Adrenal gland (tissue), 12 donors: ENCODE measurements around the gene ZBTB24. TPM values are rescaled to one million over a fixed set of nuclear protein-coding genes. Genes with fewer than 3 reads are reported as not detected.
A peak's percentile ranks its signal among the peaks of the same experiment; 100 is the strongest.

Experiments
- DNase-seq, 7 donors: peaks; one replicate each; pipeline ENCODE4 v3.0.0-alpha.2; 2019 to 2020
- H3K27ac ChIP-seq, 5 donors: fragments of 200-600 bp; sonication (generic) in 4 of 5; 1 replicate in 3 of 5; 2 replicates in 2 of 5; pipeline versions ENCODE4 v1.5.1 to v1.8.0; 2016 to 2020; ENCODE audit warnings: mild to moderate bottlenecking in 1 of 5
- H3K27me3 ChIP-seq: fragments of 200-600 bp; 2 replicates; pipeline ENCODE4 v1.8.0; 2021
- H3K36me3 ChIP-seq, 2 donors: fragments of 200-600 bp; replicated peaks in 1 of 2; 1 replicate in 1 of 2; 2 replicates in 1 of 2; pipeline versions ENCODE4 v1.5.1 to v1.8.0; 2018 to 2022
- H3K4me1 ChIP-seq, 2 donors: fragments of 200-600 bp; replicated peaks in 1 of 2; 1 replicate in 1 of 2; 2 replicates in 1 of 2; pipeline versions ENCODE4 v1.5.1 to v1.8.0; 2018 to 2021
- H3K4me3 ChIP-seq, 4 donors: fragments of 200-600 bp; sonication (generic) in 3 of 4; one replicate each; pipeline ENCODE4 v1.5.1; 2016 to 2018
- H3K9me3 ChIP-seq, 3 donors: fragments of 200-600 bp; sonication (generic) in 1 of 3; replicated peaks in 1 of 3; 1 replicate in 2 of 3; 2 replicates in 1 of 3; pipeline versions ENCODE4 v1.5.1 to v1.8.0; 2016 to 2021
- CTCF ChIP-seq, 6 experiments: fragments of 450-650 bp in 4 of 6; fragments of 200-600 bp in 2 of 6; sonication (generic) in 1 of 6; IDR thresholded peaks; 1 replicate in 5 of 6; 2 replicates in 1 of 6; pipeline versions ENCODE4 v1.5.1 to v1.8.0; 2016 to 2021; ENCODE audit warnings: antibody characterized with exemption in 6 of 6, mild to moderate bottlenecking in 2 of 6, moderate library complexity in 1 of 6
- POLR2A ChIP-seq, 2 donors: fragments of 450-650 bp; IDR thresholded peaks; one replicate each; pipeline ENCODE4 v1.6.1; 2017; ENCODE audit warnings: antibody characterized with exemption in 2 of 2, mild to moderate bottlenecking in 2 of 2, moderate library complexity in 1 of 2
- WGBS, 4 donors: extraction: QIAGEN DNeasy Blood & Tissue Kit in 2 of 4; methylation state at CpG; one replicate each; pipeline versions ENCODE4 v1.1.5 to v1.1.7; 2013 to 2017; 5-methylcytosine and 5-hydroxymethylcytosine counted together
- intact Hi-C, 2 donors: fragments of 100-400 bp; cut with DNase I; formaldehyde crosslinking; loops; one replicate each; pipeline versions ENCODE4 v1.14.1 to v1.15.0; 2022 to 2023
- polyA plus RNA-seq, 3 donors: library from polyadenylated mRNA; stranded (reverse); fragments of 200-250 nt in 2 of 3; fragments of 350-450 nt in 1 of 3; fragmentation: Illumina TruSeq in 1 of 3; extraction: RNeasy Lipid Tissue Mini Kit (QIAGEN cat#74804) in 1 of 3; gene quantifications; one replicate each; pipeline ENCODE4 v1.2.3, GENCODE V29; 2013 to 2014
- total RNA-seq, 9 donors: library from RNA; depleted of rRNA in 4 of 9; stranded (reverse); fragments of >200 nt in 4 of 9; fragments of 120-200 nt in 1 of 9; fragmentation: NEBNext Ultra II Directional in 1 of 9; extraction: Animal tissue kit (Norgen Biotek cat#: 25700) in 1 of 9; gene quantifications; one replicate each; pipeline versions ENCODE4 v1.1.0 to v1.2.4, GENCODE V29; 2013 to 2023
- donor health status: healthy with polysubstance abuse.
- donor health status: Bipolar disorder and iron deficiency.
- donor health status: DM: yes; HTN: yes; CAD: no.
- donor health status: DM: no; HTN: no; CAD: no.
- donor health status: DM: no; HTN: no; CAD: no.
- donor health status: DM: yes; HTN: yes; CAD: no.

Gene ZBTB24
- total and polyA plus RNA-seq, 12 donors, result 2.2 to 14.4 (median 6.2) TPM

- H3K4me1 ChIP-seq, result peaks cover 15 to 34% of the 10 kb centered on the region in 2 donors
- DNase-seq, result peak in 1 of 7 donors; percentile 44
- WGBS, 4 donors, result 92 to 95% (median 93%) methylated on average over 19 to 27 of the region's 27 CpGs
- no peaks in the 10 kb centered on the region for H3K9me3 ChIP-seq
- H3K36me3 ChIP-seq, result no peaks in the 10 kb centered on the region
- H3K4me3 ChIP-seq, result no peak overlapping the region
- TF ChIP-seq CTCF (IDR thresholded peaks at IDR 0.05) (no peak), POLR2A (IDR thresholded peaks at IDR 0.05) (no peak)
- intact Hi-C loops, result no loop called here
- H3K27ac ChIP-seq, result peak overlapping the region in 2 of 5 donors; percentile 64 to 83
- H3K27me3 ChIP-seq, result no peaks in the 10 kb centered on the region
Measured at GRCh38 chr6:109453594-109454495, 29.2 kb downstream of the ZBTB24 start.

- Histone ChIP-seq H3K4me1 (peaks cover 15 to 31% of the 10 kb centered on the region in 2 donors), H3K27ac (no peak overlapping the region), H3K4me3 (no peak overlapping the region), H3K27me3 (no peaks in the 10 kb centered on the region), H3K9me3 (no peaks in the 10 kb centered on the region), H3K36me3 (no peaks in the 10 kb centered on the region)
- DNase-seq, result peak in 1 of 7 donors; percentile 46
- 92 to 97% (median 92%) methylated on average over 2 of the region's 2 CpGs for WGBS, 4 donors
- intact Hi-C loops, result no loop called here
- TF ChIP-seq CTCF (IDR thresholded peaks at IDR 0.05) (no peak), POLR2A (IDR thresholded peaks at IDR 0.05) (no peak)
Measured at GRCh38 chr6:109453156-109453555, 29.9 kb downstream of the ZBTB24 start.

GRCh38 chr6:109452181-109452580 is 30.8 kb downstream of the ZBTB24 start:
- H3K9me3 ChIP-seq, result no peaks in the 10 kb centered on the region
- no peaks in the 10 kb centered on the region for H3K36me3 ChIP-seq
- no peak overlapping the region for H3K4me3 ChIP-seq
- intact Hi-C loops, result no loop called here
- 88 to 93% (median 91%) methylated on average over 9 of the region's 9 CpGs for WGBS, 4 donors
- DNase-seq, result peak in 1 of 7 donors; percentile 43
- no peaks in the 10 kb centered on the region for H3K27me3 ChIP-seq
- H3K27ac ChIP-seq, result no peak overlapping the region
- peaks cover 15 to 27% of the 10 kb centered on the region in 2 donors for H3K4me1 ChIP-seq
- TF ChIP-seq CTCF (IDR thresholded peaks at IDR 0.05), result no peak
- no peak for TF ChIP-seq POLR2A (IDR thresholded peaks at IDR 0.05)

GRCh38 chr6:109451376-109451775 is 31.6 kb downstream of the ZBTB24 start:
- H3K4me3 ChIP-seq, result no peak overlapping the region
- WGBS, 4 donors, result 90 to 95% (median 93%) methylated on average over 7 of the region's 7 CpGs
- no peaks in the 10 kb centered on the region for H3K27me3 ChIP-seq
- peaks cover 11 to 19% of the 10 kb centered on the region in 2 donors for H3K4me1 ChIP-seq
- peak in 1 of 7 donors; percentile 45 for DNase-seq
- no peaks in the 10 kb centered on the region for H3K9me3 ChIP-seq
- intact Hi-C loops, result no loop called here
- no peak overlapping the region for H3K27ac ChIP-seq
- TF ChIP-seq POLR2A (IDR thresholded peaks at IDR 0.05) (no peak), CTCF (IDR thresholded peaks at IDR 0.05) (no peak)
- H3K36me3 ChIP-seq, result no peaks in the 10 kb centered on the region
